NB4 (cell line): ENCODE measurements around the gene MALAT1.
A peak's percentile ranks its signal among the peaks of the same experiment; 100 is the strongest.

Experiments used
- DNase-seq: peaks from one replicate; pipeline ENCODE4 v3.0.0; 2010; ENCODE audit warnings: low read depth
- H3K4me3 ChIP-seq: one replicate; pipeline ENCODE4 v1.5.1; 2011; ENCODE audit warnings: mild to moderate bottlenecking, low read depth, low read length, moderate library complexity
- CTCF ChIP-seq: IDR thresholded peaks from one replicate; pipeline ENCODE4 v1.5.1; 2012; ENCODE audit warnings: low read depth, low read length
- MAX ChIP-seq: IDR thresholded peaks from 2 replicates; pipeline ENCODE4 v1.6.1; 2011; ENCODE audit warnings: low read depth, low read length
- MYC ChIP-seq: IDR thresholded peaks from 2 replicates; pipeline ENCODE4 v1.6.1; 2011; ENCODE audit warnings: low read depth, low read length
- POLR2A ChIP-seq: IDR thresholded peaks from 2 replicates; pipeline ENCODE4 v1.6.1; 2011; ENCODE audit warnings: mild to moderate bottlenecking; ENCODE audit not compliant: insufficient read length; ENCODE audit errors: extremely low read depth

The MALAT1 gene

DNA sequence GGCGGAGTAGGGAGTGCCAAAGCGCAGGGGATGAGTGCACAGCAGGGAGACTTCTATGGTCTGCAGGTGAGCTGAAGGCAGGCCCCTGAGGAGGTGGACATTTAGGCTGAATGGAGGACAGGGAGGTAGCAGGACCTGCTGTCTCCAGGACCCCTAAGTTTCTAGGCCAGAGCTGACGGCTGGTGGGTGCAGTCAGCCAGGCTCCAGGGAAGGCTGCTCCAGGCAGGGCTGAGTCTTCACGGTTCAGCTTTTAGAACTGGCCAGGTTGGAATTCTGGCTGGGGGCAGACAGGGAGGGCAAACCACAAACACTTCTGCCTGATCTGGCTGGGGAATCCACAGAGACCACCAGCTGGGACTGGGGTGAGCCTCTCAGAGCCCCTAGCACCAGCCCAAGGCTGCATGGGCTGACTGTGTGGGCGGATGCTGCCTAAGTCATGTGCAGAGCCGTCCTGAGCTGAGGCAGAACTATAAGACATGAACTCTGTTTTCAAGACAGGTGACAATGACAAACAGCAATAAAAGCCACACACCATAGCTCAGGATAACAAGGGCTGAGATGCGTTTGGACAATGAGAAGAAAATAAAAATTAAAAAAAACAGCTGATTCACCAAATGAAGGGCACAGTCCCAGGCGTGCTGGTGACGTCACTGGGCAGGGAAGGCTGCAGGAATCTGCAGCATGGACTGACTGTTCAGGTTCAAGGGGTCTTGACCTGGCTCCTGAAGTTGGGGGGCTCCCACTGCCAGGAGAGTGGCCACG, 10.4 kb upstream of the MALAT1 start:
- DNase-seq: no peak
- TF ChIP-seq MAX: no peak
- no peak for TF ChIP-seq POLR2A
- TF ChIP-seq CTCF: no peak
- no peak for TF ChIP-seq MYC
- H3K4me3 ChIP-seq: no peak overlapping the region

- H3K4me3 ChIP-seq: no peak overlapping the region
- no peak for DNase-seq
- TF ChIP-seq CTCF: no peak
- TF ChIP-seq MAX: no peak
- TF ChIP-seq MYC: no peak
- TF ChIP-seq POLR2A: no peak
Measured at GRCh38 chr11:65489035-65489705, 9.7 kb upstream of the MALAT1 start.

- H3K4me3 ChIP-seq: no peak overlapping the region
- no peak for TF ChIP-seq MYC
- TF ChIP-seq MAX: no peak
- TF ChIP-seq POLR2A: no peak
- no peak for TF ChIP-seq CTCF
- DNase-seq: no peak
Measured at GRCh38 chr11:65489706-65490320, 9.0 kb upstream of the MALAT1 start.

GRCh38 chr11:65491163-65491465, 7.7 kb upstream of the MALAT1 start:
- no peak for DNase-seq
- no peak for TF ChIP-seq MAX
- TF ChIP-seq CTCF: no peak
- TF ChIP-seq POLR2A: no peak
- no peak for TF ChIP-seq MYC
- peak overlapping the region; percentile 8 for H3K4me3 ChIP-seq

- TF ChIP-seq MAX: peak; percentile 50
- no peak for TF ChIP-seq CTCF
- TF ChIP-seq MYC: peak; percentile 44; the same call in 1 of the 2 replicates
- TF ChIP-seq POLR2A: no peak
- peak overlapping the region; percentile 8 for H3K4me3 ChIP-seq
- DNase-seq: peak; percentile 96
Measured at GRCh38 chr11:65491614-65492386, 7.0 kb upstream of the MALAT1 start.
